Measurements from ENCODE around the gene PLEKHM3.

Gene PLEKHM3

DNA sequence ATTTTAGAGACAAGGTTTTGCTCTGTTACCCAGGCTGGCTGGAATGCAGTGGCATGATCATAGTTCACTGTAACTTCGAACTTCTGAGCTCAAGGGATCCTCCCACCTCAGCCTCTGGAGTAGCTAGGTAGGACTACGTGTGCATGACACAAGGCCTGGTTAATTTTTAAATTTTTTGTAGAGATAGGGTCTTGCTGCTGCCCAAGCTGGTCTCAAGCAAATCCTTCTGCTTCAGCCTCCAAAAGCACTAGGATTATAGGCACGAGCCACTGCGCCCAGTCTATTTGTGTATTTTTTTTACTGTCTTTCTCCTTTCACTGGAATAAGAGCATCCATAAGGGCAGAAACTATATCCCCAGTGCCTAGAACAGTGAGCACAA lies 89.3 kb downstream of the PLEKHM3 start:
- no peak overlapping the region for H3K4me3 ChIP-seq (replicated peaks in 1 of 2; ENCODE audit: low read depth in 2 of 2, low read length in 2 of 2)
- no peak for DNase-seq (ENCODE audit: low read depth in 2 of 2)
- TF ChIP-seq, protein P1, sequence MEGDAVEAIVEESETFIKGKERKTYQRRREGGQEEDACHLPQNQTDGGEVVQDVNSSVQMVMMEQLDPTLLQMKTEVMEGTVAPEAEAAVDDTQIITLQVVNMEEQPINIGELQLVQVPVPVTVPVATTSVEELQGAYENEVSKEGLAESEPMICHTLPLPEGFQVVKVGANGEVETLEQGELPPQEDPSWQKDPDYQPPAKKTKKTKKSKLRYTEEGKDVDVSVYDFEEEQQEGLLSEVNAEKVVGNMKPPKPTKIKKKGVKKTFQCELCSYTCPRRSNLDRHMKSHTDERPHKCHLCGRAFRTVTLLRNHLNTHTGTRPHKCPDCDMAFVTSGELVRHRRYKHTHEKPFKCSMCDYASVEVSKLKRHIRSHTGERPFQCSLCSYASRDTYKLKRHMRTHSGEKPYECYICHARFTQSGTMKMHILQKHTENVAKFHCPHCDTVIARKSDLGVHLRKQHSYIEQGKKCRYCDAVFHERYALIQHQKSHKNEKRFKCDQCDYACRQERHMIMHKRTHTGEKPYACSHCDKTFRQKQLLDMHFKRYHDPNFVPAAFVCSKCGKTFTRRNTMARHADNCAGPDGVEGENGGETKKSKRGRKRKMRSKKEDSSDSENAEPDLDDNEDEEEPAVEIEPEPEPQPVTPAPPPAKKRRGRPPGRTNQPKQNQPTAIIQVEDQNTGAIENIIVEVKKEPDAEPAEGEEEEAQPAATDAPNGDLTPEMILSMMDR (IDR thresholded peaks at IDR 0.05; ENCODE audit: low read depth, low read length) = no peak

DNA sequence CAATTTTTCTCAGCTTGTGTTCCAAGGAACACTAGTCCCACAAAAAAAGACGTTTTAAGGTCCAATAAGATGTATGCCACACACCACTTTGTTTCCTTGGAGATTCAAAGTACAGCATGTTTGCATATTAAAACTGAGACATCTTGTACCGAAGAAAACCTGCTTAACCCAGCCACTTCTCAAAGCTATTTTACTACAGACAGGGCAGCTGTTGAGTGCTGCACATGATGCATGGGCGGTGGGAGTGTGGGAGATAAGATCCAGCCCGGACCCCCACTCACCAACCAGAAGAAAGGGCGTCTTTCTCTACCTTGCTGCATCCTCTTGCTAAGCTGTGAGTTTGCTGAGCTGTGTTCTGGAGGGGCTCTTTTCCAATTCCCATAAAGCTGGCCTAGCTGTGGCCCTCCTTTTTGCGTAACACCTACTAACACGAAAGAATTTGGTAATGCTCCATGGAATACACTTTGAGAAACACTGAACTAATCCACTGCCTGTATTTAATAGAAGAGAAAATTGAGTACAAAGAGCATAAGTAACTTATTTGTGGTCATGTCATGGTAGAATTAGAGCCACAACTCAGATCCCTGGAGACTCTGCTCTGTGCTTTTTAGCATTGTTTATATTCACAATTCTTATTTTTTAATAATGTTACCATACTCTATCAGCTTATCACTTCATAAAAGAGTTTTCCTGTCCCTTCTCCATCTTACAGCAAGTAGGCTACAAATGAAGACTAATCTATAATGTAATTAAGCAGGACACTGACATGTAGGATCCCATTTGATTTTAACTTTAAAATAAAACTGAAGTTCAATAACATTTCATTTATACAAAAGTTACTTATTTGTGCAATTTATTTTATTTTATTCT lies 90.0 kb downstream of the PLEKHM3 start:
- TF ChIP-seq, protein P1 (IDR thresholded peaks at IDR 0.05; ENCODE audit: low read depth, low read length) = no peak
- no peak overlapping the region for H3K4me3 ChIP-seq (replicated peaks in 1 of 2; ENCODE audit: low read depth in 2 of 2, low read length in 2 of 2)
- DNase-seq (ENCODE audit: low read depth in 2 of 2) = no peak

DNA sequence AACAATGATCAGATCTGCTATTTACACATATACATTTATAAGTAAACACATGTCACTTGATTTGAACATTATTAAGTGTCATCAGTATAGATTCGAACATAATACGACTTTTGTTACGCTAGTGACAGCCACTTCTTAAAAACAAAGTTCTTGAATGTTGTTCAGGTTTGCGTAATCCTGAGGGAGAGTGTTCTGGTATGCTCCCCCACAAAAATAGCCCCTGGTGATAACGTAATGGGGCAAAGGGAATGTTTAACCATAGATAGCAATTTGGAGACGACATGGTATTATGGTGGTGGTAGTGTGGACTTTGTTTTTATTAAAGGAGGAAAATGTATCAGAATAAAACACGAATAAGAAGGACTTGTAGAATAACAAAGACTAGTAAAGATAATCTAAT lies 90.6 kb downstream of the PLEKHM3 start:
- no peak for DNase-seq (ENCODE audit: low read depth in 2 of 2)
- TF ChIP-seq, protein P1 (IDR thresholded peaks at IDR 0.05; ENCODE audit: low read depth, low read length) = no peak
- no peak overlapping the region for H3K4me3 ChIP-seq (replicated peaks in 1 of 2; ENCODE audit: low read depth in 2 of 2, low read length in 2 of 2)

DNA sequence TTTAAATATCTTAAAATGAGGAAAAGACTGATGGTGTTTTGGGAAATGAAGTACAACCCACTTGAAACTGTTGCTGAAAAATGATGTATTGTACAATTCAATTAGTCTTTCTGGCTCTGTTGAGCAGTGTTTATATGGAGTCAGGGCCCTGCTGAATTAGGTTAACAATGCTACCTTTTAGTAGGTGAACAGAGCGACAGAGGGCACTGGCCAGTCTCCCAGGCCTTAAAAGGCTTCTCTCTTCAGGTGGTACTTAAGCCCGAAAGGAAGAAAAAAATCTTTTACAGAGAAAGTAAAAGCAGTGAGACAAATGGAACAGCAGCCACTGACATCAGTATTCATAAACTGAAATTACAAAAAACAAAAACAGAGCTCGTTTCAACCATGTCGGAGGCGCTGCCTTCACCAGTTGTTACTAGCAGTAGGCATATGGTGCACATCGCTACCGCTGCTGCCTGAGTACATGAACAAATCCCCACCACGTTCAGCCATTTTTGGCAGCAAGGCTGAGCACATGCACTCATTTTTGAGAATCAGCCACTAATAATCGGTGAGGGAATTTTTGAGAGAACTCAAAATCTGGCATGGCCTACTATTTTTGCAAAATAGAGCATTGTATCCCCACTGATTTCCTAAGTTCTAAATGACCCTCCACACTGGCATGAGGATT lies 91.8 kb downstream of the PLEKHM3 start:
- TF ChIP-seq, protein P1 (IDR thresholded peaks at IDR 0.05; ENCODE audit: low read depth, low read length) = no peak
- no peak for DNase-seq (ENCODE audit: low read depth in 2 of 2)
- no peak overlapping the region for H3K4me3 ChIP-seq (replicated peaks in 1 of 2; ENCODE audit: low read depth in 2 of 2, low read length in 2 of 2)

DNA sequence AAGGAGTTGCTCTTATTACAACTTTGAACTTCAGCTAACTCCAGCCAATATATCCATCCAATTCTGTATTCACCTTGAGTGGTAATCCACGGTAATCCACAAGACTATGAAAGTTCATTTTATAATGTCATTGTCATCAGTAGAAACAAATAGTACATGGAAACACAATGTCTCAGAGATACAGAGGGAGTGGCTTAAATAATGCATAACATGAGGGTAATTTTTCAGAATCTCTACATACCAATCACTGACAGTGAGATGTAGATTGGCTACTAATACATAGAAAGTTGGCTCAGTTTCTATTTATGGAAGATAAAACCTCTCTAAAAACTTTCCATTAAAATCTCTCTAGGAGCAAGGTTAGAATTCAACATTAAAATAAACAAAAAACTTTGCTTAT lies 93.2 kb downstream of the PLEKHM3 start:
- no peak for DNase-seq (ENCODE audit: low read depth in 2 of 2)
- H3K4me3 ChIP-seq (replicated peaks in 1 of 2; ENCODE audit: low read depth in 2 of 2, low read length in 2 of 2) = no peak overlapping the region
- TF ChIP-seq, protein P1 (IDR thresholded peaks at IDR 0.05; ENCODE audit: low read depth, low read length) = no peak

DNA sequence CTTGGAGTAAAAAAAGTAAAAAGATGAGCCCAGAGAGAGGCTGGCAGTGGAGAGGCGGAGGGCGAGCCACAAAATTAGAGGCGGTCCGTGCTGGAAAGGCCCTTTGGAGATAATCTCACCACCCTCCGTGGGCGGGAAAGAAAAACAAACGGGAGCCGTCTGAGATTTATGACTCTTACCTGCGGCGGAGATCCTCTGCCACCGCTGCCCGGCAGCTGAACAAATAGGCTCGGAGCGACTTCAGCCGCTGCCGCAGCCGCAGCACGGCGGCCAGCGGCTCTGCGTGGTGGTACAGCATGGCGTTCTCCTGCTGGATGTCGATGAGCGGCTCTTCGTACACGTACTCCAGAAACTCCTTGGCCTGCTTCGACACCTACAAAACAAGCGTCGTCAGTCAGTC lies 94.6 kb downstream of the PLEKHM3 start:
- TF ChIP-seq, protein P1 (IDR thresholded peaks at IDR 0.05; ENCODE audit: low read depth, low read length) = no peak
- H3K4me3 ChIP-seq (replicated peaks in 1 of 2; ENCODE audit: low read depth in 2 of 2, low read length in 2 of 2) = no peak overlapping the region
- DNase-seq (ENCODE audit: low read depth in 2 of 2) = no peak
